SU-DHL-6 (cell line): ENCODE results near the gene GRIK3.

ENCODE experiments used
- H2AFZ ChIP-seq: fragments of 200-600 bp; sonication (generic); 2 replicates; pipeline ENCODE4 v1.6.1; 2014; ENCODE audit warnings: low read depth, mild to moderate bottlenecking, moderate library complexity, mixed read lengths, antibody characterized with exemption, low read length; ENCODE audit not compliant: severe bottlenecking
- H3F3A ChIP-seq: fragments of 200-600 bp; shearing (Covaris generic); 2 replicates; pipeline ENCODE4 v1.6.0; 2016; ENCODE audit warnings: antibody characterized with exemption, mild to moderate bottlenecking; ENCODE audit not compliant: insufficient read depth
- H3K27ac ChIP-seq: fragments of 200-600 bp; sonication (generic); 2 replicates; pipeline ENCODE4 v1.5.1; 2016; ENCODE audit warnings: low read depth, mild to moderate bottlenecking, low read length, moderate library complexity, mixed read lengths
- H3K27me3 ChIP-seq: fragments of 200-600 bp; sonication (generic), shearing (Covaris generic); 2 replicates; pipeline ENCODE4 v1.6.0; 2014; ENCODE audit warnings: mild to moderate bottlenecking, low read length
- H3K36me3 ChIP-seq: fragments of 200-600 bp; sonication (generic); 2 replicates; pipeline ENCODE4 v1.6.1; 2014; ENCODE audit warnings: mild to moderate bottlenecking, low read length, mixed read lengths
- H3K4me2 ChIP-seq: fragments of 300-600, 200-600 bp; shearing (Covaris generic), sonication (generic); 2 replicates; pipeline ENCODE4 v1.6.0; 2014; ENCODE audit warnings: low read length, low read depth, mild to moderate bottlenecking; ENCODE audit not compliant: poor library complexity, severe bottlenecking
- H3K4me3 ChIP-seq: fragments of 200-600 bp; sonication (generic); 2 replicates; pipeline ENCODE4 v1.5.1; 2014; ENCODE audit warnings: antibody characterized with exemption, low read length, mild to moderate bottlenecking, mixed read lengths; ENCODE audit not compliant: insufficient read depth, poor library complexity, severe bottlenecking
- H3K79me2 ChIP-seq: fragments of 200-600 bp; sonication (generic); 2 replicates; pipeline ENCODE4 v1.6.1; 2014; ENCODE audit warnings: mild to moderate bottlenecking, low read length, moderate library complexity; ENCODE audit not compliant: insufficient read depth
- H3K9ac ChIP-seq: fragments of 200-600 bp; sonication (generic); 2 replicates; pipeline ENCODE4 v1.7.0; 2014; ENCODE audit warnings: mild to moderate bottlenecking, low read length
- H3K9me2 ChIP-seq: fragments of 200-600 bp; sonication (generic); replicated peaks from 2 replicates; pipeline ENCODE4 v1.6.1; 2014; ENCODE audit warnings: low read length; ENCODE audit not compliant: insufficient read depth
- H3K9me3 ChIP-seq: fragments of 200-600 bp; sonication (generic); 2 replicates; pipeline ENCODE4 v1.6.1; 2014; ENCODE audit warnings: low read length, mixed read lengths; ENCODE audit not compliant: insufficient read depth
- H4K20me1 ChIP-seq: fragments of 200-600 bp; sonication (generic); 2 replicates; pipeline ENCODE4 v1.6.1; 2014; ENCODE audit warnings: low read depth, mild to moderate bottlenecking, antibody characterized with exemption, low read length, moderate library complexity, mixed read lengths
- EZH2phosphoT487 ChIP-seq: fragments of 200-600 bp; sonication (generic), shearing (Covaris generic); conservative IDR thresholded peaks from 2 replicates; pipeline ENCODE4 v1.6.1; 2018; ENCODE audit warnings: mild to moderate bottlenecking, antibody characterized with exemption, low read length, moderate library complexity, mixed read lengths
- TF ChIP-seq, protein P1 (sequence below): fragments of 200-600 bp; sonication (generic); IDR thresholded peaks from one replicate; pipeline ENCODE4 v1.5.1; 2017; ENCODE audit warnings: antibody characterized with exemption, mild to moderate bottlenecking, low read length, moderate library complexity; ENCODE audit not compliant: insufficient read depth, poor library complexity, severe bottlenecking

GRIK3 gene

DNA sequence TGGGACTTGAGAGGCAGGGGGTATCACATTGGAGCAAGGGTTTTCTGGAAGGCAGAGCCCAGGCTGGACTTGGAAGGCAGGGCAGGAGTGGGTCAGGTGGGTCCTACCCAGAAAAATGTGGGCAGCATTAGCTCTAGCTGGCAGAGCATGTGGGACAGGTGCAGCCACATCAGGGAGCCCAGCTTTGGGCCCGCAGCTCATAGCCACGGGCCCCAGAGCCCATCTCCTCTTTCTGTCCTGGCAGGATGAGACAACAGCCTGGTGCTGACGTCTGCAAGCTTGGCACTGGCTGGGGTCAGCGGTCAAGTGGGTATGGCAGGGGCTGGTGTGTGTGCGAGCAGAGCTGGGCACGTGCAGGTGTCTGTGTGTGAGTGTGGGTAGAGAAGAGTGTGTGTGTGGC lies 154.7 kb downstream of the GRIK3 start:
- H3K36me3 ChIP-seq, result no peaks in the 10 kb centered on the region
- no peaks in the 10 kb centered on the region for H3K9me3 ChIP-seq
- no peaks in the 10 kb centered on the region for H3F3A ChIP-seq
- H3K79me2 ChIP-seq, result no peaks in the 10 kb centered on the region
- no peak overlapping the region for H3K4me3 ChIP-seq
- H3K27ac ChIP-seq, result no peak overlapping the region
- no peaks in the 10 kb centered on the region for H3K9me2 ChIP-seq
- H3K9ac ChIP-seq, result no peak overlapping the region
- H3K27me3 ChIP-seq, result no peaks in the 10 kb centered on the region
- no peak overlapping the region for H2AFZ ChIP-seq
- TF ChIP-seq, protein P1, sequence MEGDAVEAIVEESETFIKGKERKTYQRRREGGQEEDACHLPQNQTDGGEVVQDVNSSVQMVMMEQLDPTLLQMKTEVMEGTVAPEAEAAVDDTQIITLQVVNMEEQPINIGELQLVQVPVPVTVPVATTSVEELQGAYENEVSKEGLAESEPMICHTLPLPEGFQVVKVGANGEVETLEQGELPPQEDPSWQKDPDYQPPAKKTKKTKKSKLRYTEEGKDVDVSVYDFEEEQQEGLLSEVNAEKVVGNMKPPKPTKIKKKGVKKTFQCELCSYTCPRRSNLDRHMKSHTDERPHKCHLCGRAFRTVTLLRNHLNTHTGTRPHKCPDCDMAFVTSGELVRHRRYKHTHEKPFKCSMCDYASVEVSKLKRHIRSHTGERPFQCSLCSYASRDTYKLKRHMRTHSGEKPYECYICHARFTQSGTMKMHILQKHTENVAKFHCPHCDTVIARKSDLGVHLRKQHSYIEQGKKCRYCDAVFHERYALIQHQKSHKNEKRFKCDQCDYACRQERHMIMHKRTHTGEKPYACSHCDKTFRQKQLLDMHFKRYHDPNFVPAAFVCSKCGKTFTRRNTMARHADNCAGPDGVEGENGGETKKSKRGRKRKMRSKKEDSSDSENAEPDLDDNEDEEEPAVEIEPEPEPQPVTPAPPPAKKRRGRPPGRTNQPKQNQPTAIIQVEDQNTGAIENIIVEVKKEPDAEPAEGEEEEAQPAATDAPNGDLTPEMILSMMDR, result no peak
- no peak for TF ChIP-seq EZH2phosphoT487
- H3K4me2 ChIP-seq, result no peak overlapping the region
- H4K20me1 ChIP-seq, result no peaks in the 10 kb centered on the region

DNA sequence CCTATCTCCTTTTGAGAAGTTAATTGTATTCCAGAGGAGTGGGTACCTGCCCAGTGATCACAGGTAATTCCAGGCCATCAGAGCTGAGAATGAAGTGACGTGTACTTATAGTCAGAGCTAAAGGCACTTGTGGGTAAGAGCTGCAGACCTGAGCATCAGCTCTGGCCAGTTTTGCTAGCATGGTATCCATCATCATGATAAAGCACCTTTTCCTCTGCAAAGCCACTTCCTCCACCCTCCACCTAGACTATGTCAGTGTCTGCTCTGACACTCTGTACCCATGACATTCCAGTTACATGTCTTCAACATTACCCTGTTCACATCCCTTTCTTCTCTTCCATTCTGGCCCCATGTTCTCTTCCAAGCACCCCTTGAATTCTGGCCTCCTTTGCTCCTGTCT lies 157.3 kb downstream of the GRIK3 start:
- H3K27me3 ChIP-seq, result no peaks in the 10 kb centered on the region
- H3K4me3 ChIP-seq, result no peak overlapping the region
- H2AFZ ChIP-seq, result no peak overlapping the region
- no peak for TF ChIP-seq EZH2phosphoT487
- TF ChIP-seq, protein P1, result no peak
- H3K79me2 ChIP-seq, result no peaks in the 10 kb centered on the region
- H3K9me3 ChIP-seq, result no peaks in the 10 kb centered on the region
- H3K9ac ChIP-seq, result no peak overlapping the region
- no peaks in the 10 kb centered on the region for H3K36me3 ChIP-seq
- no peaks in the 10 kb centered on the region for H3K9me2 ChIP-seq
- H3K4me2 ChIP-seq, result no peak overlapping the region
- no peaks in the 10 kb centered on the region for H3F3A ChIP-seq
- H3K27ac ChIP-seq, result no peak overlapping the region
- H4K20me1 ChIP-seq, result no peaks in the 10 kb centered on the region

DNA sequence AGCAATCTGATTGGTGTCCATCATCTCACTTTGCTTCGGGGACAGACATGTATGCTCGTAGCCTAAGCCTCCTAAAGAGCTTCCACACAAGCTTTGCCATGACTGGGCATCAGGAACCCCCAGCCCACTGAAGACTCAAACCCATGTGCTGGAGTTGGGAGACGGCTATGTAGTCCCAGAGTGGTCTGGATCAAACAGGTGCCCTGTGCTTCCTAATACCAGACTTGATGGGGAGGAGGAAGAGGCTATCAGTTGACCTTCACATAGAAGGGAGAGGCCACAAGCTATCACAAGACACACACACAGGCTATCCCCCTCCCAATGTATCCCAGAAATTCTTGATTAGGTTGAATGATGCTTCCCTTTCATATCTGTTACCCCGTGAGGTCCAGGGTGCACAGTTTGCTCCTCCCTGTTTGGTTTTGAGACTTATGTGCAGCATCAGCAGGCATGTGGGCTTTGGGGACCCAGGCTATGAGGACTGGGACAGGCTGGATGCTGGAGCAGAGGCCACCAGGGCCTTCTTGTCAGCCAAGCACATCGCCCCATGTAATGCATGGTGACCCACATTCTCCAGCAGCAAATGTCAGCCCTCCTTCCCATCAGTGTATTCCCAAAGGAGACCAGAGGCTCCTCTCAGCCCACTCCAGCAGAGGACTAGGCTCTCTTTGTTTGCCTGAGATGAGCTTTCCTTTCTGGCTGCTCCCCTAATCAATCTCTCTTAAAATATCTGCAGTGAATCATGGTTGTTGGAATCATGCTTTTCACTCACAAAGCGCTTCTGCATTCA lies 159.8 kb downstream of the GRIK3 start:
- H3K36me3 ChIP-seq, result no peaks in the 10 kb centered on the region
- no peaks in the 10 kb centered on the region for H3K79me2 ChIP-seq
- no peaks in the 10 kb centered on the region for H4K20me1 ChIP-seq
- H3K9ac ChIP-seq, result no peak overlapping the region
- TF ChIP-seq, protein P1, result no peak
- TF ChIP-seq EZH2phosphoT487, result no peak
- H3K27me3 ChIP-seq, result no peaks in the 10 kb centered on the region
- H2AFZ ChIP-seq, result no peak overlapping the region
- no peaks in the 10 kb centered on the region for H3K9me2 ChIP-seq
- no peaks in the 10 kb centered on the region for H3K9me3 ChIP-seq
- no peak overlapping the region for H3K4me2 ChIP-seq
- H3F3A ChIP-seq, result no peaks in the 10 kb centered on the region
- no peak overlapping the region for H3K27ac ChIP-seq
- H3K4me3 ChIP-seq, result no peak overlapping the region
